ENCODE measurements around the gene GIPR. TPM values are rescaled to one million over a fixed set of nuclear protein-coding genes. Genes with fewer than 3 reads are reported as not detected.

GIPR gene
- total and polyA plus RNA-seq, 2 of the 13 experiments (the other 11 are each of a cell fraction or from before 2014, with no cell fraction given) = 0.15 to 1.2 TPM

GRCh38 chr19:45640849-45641273, 27.2 kb upstream of the GIPR start (continued):
- TF ChIP-seq ZNF614 (CRISPR knock-in tag; IDR thresholded peaks at IDR 0.05; ENCODE audit: borderline replicate concordance) (no peak), TRIM24 (CRISPR knock-in tag; IDR thresholded peaks at IDR 0.05) (no peak), ZNF33B (CRISPR knock-in tag; IDR thresholded peaks at IDR 0.05) (no peak), EED (CRISPR knock-in tag; IDR thresholded peaks at IDR 0.05) (no peak), FOSL1 (CRISPR knock-in tag; IDR thresholded peaks at IDR 0.05; ENCODE audit: borderline replicate concordance) (no peak), CREB1 (IDR thresholded peaks at IDR 0.05) (no peak), CREB1 (CRISPR knock-in tag; IDR thresholded peaks at IDR 0.05) (0 out of 2 replicates have a peak, but pooled peaks have one; percentile 35), ZNF605 (CRISPR knock-in tag; IDR thresholded peaks at IDR 0.05) (peak; percentile 5; the same call in 1 of the 2 replicates), ZIK1 (CRISPR knock-in tag; IDR thresholded peaks at IDR 0.05; ENCODE audit: borderline replicate concordance, low read depth) (no peak), MEIS1 (CRISPR knock-in tag; IDR thresholded peaks at IDR 0.05; ENCODE audit: borderline replicate concordance) (no peak), POLR2AphosphoS2 (IDR thresholded peaks at IDR 0.05; ENCODE audit: low read depth, low read length) (no peak), SP1 (IDR thresholded peaks at IDR 0.05) (no peak), SP1 (CRISPR knock-in tag; IDR thresholded peaks at IDR 0.05) (0 out of 2 replicates have a peak, but pooled peaks have one; percentile 16), ZNF567 (CRISPR knock-in tag; IDR thresholded peaks at IDR 0.05; ENCODE audit: borderline replicate concordance) (no peak), ZNF558 (CRISPR knock-in tag; IDR thresholded peaks at IDR 0.05; ENCODE audit: borderline replicate concordance) (no peak), PPARG (CRISPR knock-in tag; conservative IDR thresholded peaks at IDR 0.05) (no peak), ZNF747 (CRISPR knock-in tag; IDR thresholded peaks at IDR 0.05; ENCODE audit: borderline replicate concordance) (no peak)
- TF ChIP-seq, protein P1, sequence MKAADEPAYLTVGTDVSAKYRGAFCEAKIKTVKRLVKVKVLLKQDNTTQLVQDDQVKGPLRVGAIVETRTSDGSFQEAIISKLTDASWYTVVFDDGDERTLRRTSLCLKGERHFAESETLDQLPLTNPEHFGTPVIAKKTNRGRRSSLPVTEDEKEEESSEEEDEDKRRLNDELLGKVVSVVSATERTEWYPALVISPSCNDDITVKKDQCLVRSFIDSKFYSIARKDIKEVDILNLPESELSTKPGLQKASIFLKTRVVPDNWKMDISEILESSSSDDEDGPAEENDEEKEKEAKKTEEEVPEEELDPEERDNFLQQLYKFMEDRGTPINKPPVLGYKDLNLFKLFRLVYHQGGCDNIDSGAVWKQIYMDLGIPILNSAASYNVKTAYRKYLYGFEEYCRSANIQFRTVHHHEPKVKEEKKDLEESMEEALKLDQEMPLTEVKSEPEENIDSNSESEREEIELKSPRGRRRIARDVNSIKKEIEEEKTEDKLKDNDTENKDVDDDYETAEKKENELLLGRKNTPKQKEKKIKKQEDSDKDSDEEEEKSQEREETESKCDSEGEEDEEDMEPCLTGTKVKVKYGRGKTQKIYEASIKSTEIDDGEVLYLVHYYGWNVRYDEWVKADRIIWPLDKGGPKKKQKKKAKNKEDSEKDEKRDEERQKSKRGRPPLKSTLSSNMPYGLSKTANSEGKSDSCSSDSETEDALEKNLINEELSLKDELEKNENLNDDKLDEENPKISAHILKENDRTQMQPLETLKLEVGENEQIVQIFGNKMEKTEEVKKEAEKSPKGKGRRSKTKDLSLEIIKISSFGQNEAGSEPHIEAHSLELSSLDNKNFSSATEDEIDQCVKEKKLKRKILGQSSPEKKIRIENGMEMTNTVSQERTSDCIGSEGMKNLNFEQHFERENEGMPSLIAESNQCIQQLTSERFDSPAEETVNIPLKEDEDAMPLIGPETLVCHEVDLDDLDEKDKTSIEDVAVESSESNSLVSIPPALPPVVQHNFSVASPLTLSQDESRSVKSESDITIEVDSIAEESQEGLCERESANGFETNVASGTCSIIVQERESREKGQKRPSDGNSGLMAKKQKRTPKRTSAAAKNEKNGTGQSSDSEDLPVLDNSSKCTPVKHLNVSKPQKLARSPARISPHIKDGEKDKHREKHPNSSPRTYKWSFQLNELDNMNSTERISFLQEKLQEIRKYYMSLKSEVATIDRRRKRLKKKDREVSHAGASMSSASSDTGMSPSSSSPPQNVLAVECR (CRISPR knock-in tag; IDR thresholded peaks at IDR 0.05; ENCODE audit: borderline replicate concordance) = peak; percentile 2; the same call in 1 of the 2 replicates
- TF ChIP-seq, protein P2, sequence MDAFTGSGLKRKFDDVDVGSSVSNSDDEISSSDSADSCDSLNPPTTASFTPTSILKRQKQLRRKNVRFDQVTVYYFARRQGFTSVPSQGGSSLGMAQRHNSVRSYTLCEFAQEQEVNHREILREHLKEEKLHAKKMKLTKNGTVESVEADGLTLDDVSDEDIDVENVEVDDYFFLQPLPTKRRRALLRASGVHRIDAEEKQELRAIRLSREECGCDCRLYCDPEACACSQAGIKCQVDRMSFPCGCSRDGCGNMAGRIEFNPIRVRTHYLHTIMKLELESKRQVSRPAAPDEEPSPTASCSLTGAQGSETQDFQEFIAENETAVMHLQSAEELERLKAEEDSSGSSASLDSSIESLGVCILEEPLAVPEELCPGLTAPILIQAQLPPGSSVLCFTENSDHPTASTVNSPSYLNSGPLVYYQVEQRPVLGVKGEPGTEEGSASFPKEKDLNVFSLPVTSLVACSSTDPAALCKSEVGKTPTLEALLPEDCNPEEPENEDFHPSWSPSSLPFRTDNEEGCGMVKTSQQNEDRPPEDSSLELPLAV (CRISPR knock-in tag; conservative IDR thresholded peaks at IDR 0.05; ENCODE audit: low read depth) = no peak
- TF ChIP-seq, protein P3, sequence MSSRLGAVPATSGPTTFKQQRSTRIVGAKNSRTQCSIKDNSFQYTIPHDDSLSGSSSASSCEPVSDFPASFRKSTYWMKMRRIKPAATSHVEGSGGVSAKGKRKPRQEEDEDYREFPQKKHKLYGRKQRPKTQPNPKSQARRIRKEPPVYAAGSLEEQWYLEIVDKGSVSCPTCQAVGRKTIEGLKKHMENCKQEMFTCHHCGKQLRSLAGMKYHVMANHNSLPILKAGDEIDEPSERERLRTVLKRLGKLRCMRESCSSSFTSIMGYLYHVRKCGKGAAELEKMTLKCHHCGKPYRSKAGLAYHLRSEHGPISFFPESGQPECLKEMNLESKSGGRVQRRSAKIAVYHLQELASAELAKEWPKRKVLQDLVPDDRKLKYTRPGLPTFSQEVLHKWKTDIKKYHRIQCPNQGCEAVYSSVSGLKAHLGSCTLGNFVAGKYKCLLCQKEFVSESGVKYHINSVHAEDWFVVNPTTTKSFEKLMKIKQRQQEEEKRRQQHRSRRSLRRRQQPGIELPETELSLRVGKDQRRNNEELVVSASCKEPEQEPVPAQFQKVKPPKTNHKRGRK (CRISPR knock-in tag; IDR thresholded peaks at IDR 0.05) = peak; percentile 17; the same call in 1 of the 2 replicates
- TF ChIP-seq, protein P4, sequence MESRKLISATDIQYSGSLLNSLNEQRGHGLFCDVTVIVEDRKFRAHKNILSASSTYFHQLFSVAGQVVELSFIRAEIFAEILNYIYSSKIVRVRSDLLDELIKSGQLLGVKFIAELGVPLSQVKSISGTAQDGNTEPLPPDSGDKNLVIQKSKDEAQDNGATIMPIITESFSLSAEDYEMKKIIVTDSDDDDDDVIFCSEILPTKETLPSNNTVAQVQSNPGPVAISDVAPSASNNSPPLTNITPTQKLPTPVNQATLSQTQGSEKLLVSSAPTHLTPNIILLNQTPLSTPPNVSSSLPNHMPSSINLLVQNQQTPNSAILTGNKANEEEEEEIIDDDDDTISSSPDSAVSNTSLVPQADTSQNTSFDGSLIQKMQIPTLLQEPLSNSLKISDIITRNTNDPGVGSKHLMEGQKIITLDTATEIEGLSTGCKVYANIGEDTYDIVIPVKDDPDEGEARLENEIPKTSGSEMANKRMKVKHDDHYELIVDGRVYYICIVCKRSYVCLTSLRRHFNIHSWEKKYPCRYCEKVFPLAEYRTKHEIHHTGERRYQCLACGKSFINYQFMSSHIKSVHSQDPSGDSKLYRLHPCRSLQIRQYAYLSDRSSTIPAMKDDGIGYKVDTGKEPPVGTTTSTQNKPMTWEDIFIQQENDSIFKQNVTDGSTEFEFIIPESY (CRISPR knock-in tag; IDR thresholded peaks at IDR 0.05) = peak; percentile 55
